NCI-H345 treated with DMSO at 0.1 percent for 48 hours (cell line): ENCODE results near the gene VWA5B1.

ENCODE experiments used
- DNase-seq: peaks from one replicate; lab custom pipeline; 2025; ENCODE audit not compliant: unreplicated experiment; lab: John Stamatoyannopoulos, UW

The VWA5B1 gene

DNA sequence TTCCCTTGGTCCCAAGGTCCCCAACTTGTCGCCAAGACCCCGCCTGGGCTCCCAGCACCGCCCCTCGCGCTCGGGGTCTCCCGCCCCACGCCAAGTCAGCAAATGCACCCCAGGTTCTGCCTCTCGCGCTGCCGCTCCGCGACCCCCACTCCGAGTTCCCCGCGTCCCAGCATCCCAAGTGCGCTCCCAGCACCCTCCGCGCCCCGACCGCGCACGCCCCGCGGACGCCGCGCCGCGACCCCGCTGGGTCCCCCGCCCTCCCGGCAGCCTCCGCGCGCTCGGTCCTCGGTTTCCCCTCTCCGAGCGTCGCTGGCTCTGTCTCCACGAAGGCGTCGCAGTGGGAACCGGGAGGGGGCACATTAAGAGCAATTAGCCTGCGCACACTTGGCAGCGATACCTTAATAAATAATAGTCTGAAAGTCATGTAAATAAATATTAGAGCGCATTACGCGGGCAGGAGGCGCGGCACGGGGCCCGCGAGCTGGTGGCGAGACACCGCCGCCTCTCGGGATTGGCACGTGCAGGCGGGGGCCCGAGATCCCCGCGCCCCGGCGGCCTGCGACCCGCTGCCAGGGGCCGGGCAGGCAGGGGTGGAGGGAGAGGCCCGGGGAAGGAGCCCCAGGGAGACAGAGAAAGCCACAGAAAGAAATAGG is 75.9 kb downstream of the VWA5B1 start:
- no peak for DNase-seq

DNA sequence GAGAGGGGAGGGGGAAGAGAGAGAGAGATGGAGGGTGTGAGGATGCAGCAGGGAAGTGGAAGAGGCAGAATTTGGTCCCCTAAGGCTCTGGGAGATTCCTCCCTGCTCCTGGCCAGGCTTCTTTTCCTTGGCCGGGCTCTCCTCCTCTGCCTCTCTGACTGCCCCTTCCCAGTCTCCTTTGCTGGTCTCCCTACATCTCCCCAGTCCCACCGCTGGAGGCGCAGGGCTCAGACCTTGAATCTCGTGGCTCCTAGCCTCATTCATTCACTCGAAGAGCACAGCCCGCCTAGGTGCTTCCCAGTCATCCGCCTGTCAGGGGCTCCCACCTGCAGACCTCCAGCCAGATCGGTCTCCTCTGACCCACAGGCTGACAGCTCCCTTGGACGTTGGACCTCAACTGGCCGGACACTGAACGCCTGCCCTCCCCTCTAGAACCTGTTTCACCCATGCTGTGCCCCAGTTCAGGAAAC is 76.5 kb downstream of the VWA5B1 start:
- DNase-seq: no peak

DNA sequence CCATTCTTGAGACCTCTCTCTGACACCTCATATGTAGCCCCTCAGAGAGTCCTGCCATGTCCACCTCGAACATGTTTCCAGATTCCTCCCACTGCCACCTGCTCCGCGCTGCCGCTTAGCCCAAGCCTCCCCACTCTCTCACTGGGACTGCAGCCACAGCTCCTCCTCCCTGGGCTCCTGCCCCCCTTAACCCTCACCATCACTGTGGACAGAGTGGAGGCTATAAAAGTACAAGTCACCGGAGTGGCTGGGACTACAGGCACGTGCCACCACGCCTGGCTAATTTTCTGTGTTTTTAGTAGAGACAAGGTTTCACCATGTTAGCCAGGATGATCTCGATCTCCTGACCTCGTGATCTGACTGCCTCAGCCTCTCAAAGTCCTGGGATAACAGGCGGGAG is 77.0 kb downstream of the VWA5B1 start:
- no peak for DNase-seq

DNA sequence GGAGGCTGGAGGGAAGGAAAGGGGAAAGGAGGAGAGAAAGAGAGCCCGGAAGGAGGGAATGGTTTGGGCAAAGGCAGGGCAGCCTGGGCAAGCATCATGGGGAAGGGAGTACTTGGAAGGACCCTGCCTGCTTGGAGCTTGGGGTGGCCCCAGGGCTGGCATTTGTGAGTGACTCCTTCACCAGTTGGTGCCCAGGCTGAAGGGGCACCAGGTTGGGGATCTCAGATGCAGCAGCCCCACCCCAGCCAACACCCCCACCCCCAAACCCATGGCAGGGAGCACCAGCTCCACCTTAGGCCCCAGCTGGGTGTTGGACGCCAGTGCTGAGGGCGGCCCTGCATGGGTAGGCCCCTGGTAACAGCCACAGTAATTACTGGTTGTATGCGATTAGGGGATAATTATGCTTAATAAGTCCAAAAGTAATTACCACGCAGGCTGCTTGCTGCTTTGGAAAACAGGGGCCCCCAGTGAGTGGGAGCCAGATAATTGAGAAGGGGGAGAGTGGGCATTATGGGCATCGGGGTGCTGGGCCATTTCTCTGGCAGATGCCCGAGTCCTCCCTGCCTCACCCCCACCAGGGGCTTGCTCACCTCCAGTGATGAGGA is 78.3 kb downstream of the VWA5B1 start:
- no peak for DNase-seq

DNA sequence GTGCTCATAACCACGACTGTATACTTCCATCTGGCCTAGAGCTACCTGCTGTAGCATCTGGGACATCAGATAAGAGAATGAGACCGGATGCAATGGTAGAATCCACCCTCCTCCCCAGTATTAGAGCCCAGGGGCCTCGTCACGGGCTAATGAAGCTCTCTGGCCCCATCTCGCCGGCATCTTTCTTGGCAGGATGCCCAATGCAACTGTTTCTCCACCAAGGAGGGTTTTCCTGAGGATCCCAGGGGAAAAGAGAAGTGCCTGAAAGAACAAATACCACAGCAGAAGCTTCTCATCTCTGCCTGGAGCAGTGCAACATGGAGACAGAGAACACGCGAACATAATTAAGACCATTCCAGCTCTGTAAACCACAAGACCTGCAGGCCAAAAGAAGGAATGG is 80.0 kb downstream of the VWA5B1 start:
- no peak for DNase-seq

DNA sequence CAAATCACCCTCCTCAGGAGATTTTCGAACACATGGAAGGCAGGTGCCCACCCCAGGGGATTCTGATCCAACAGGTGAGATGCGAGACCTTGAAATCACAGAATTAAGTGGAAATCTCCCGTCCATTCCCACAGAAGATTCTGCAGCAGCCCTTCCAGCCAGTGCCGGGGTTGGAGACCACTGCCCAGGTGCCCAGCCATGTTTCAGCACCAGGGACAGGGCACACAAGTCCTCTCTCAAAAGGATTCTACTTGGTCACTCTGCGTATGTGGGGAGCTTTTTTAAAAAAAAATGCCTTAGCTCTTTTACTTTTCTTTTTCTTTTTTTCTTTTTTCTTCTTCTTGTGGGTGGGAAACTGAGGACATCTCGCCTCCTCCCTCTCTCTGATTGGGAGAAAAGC is 80.7 kb downstream of the VWA5B1 start:
- DNase-seq: no peak

DNA sequence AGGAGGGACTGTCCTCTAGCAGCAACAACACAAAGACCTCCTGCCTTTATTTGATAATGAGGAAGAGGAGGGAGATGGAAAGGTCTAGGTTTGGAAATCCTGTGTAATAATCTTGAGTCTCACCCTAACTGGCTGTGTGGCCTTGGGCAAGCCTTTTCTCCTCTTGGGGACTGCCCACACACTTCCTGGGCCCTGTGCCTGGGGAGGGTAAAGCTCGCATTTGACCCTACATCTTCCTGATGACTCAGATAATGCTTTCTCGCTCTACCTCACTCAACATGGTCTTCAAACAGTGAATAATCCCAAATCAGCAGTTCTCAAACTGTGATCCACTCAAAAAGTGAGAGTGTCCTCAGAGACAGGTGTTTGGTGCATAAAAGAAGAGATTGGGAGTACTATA is 81.2 kb downstream of the VWA5B1 start:
- no peak for DNase-seq

DNA sequence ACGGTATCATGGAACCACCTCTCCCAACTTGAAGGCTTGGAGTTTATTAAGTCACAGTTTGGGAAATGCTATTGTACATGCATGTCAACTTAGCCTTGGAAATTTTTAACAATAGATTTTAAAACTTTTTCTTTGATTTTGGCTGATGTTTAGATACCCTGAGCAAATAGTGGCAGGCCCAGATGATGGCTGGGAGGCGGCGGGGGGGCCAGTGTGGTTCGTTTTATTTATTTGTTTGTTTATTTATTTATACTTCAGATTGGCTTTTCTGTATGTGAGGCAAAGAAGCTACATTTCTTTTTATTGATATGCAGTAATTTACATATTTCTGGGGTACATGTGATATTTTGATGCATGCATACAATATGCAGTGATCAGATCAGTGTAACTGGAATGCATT is 82.0 kb downstream of the VWA5B1 start:
- no peak for DNase-seq

DNA sequence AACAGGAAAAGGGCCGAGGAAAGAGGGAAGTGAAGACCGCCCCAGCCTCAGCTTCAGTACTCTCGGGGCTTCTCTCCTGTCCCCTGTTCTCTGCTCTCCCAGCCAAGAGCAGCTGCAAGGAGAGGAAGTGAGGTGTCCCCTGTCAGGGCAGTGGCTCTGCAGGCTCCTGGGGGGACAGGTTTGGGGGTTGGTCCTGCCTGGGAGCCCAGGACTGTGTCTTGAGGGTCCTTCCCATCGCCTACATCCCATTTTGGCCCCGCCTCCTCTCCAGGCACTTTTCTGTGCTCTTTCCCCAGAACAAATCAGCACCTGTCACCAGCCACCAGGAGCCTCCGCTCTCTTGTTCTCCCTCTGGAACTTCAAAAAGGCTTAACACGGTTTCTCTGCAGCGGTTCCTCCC is 82.6 kb downstream of the VWA5B1 start:
- DNase-seq: no peak

DNA sequence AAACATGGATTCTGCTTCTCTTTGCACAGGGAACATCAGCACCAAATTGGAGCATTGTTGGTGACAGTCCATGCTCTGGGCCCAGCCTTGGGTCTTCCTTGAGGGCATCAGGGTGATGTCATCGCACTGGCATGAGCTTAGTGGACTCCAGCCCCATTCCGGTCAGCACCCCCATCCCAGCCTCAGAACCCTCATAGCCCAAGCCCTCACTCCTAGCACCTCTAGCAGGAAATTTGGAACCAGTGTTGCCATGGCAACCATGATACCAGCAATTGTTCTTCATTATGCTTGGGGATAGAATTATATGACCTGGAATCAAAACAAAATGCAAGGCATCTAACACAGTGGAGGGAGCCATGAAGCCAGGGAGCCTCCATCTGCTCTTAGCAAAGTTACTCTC is 83.1 kb downstream of the VWA5B1 start:
- no peak for DNase-seq

DNA sequence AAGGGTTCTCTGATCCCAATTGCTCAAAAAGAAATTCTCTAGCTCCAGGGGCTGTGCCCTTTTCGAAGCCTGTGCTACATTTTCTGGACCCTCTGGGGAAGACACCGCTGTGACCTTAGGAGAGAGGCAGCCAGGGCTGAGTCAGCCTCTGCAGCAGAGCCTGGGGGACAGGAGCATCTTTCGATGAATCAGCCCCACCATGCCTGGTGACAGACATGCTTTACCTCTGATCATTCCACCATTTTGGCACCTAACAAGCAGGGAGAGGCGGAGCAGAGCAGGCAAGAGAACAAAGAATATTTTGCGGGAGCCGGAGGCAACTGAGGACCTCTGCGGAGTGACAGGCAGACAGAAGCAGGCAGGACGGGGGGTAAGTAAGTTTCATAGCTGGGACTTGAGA is 84.9 kb downstream of the VWA5B1 start:
- no peak for DNase-seq

DNA sequence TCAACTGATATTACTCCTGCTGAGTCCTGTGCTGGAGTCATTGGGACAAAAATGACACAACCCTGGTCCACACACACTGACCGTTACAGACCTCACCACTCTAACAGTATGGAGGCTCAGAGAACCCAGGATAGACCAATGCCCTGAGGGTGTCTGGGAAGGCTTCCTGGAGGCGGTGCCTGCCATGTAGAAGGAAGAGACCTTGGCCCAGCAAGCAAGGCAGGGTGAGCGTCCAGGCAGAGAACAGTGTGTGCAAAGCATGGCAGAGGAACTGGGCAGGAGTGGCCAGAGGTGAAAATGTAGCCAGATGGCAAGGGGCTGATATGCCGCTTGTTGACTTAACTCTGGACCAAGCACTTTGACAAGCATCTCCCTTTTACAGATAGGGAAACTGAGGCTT is 85.5 kb downstream of the VWA5B1 start:
- DNase-seq: no peak

DNA sequence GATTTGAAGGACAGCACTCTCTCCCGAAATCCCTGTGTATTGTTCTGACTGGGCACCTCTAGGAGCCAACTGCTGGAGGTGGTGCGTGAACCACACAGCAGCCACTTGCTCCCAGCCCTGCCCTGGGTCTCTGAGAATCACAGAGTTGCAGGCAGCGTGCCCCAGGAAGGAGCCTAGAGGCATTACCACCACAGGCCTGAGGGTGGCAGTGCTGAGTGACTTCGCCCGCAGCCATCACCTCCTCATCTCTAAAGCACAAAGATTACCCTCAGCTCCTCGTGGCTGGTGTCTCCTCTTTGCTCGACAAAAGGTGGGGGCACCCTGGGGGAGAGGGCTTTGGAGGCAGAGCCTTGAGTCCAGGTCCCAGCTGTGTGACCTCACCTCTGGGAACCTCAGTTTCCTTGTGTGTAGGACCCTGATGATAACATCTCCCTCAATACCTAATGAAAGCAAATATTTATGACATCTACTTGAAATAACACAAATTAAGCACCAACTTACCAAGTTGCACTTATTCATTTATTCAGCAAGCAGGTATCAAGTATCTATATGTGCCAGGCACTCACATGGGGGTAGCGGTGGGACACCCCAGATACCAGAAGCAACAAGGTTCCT is 86.3 kb downstream of the VWA5B1 start:
- DNase-seq: no peak

DNA sequence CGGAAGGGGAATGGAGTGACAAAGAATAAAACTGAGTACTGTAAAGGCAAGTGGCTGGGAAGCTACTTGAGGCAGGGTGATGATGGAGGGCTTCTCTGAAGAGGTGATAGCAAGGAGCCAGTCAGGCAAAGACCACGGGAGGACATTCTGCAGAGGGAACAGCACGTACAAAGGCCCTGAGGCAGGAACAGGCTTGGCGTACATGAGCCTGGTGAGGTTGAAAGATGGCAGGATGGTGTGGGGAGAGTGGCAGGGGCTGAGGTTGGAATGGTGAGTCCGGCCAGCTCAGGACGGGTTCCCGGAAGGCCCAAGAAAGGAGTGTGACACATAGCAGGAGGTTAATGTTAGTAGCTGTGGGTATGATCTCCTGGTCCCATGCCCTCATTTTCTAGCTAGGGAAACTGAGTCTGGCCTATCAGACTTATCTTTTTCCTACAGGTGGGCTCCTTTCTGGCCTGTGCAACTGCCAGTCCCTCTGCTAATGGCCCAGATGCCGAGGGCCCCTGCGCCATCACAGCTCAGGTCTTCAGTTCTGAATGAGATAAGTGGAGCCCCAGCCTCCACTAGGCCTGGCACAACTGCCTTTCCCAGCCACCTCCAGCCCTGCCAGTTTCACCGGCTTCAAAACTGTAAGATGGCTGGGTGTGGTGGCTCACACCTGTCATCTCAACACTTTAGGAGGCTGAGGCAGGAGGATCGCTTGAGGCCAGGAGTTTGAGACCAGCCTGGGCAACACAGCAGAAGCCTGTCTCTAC is 87.0 kb downstream of the VWA5B1 start:
- DNase-seq: no peak

DNA sequence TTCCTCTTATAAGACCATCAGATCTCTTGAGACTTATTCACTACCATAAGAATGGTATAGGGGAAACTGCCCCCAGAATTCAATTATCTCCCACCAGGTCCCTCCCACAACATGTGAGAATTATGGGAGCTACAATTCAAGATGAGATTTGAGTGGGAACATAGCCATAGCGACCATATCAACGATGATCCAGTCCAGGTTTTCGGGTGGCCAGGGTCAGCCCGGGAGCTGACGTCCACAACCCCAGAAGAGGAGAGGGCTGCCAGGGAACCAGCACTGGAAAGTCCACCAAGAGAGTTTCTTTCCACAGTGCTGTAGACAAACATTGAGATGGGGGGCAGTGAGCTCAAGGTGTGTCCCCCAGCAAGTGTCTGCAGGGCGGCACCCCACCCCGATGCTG is 88.4 kb downstream of the VWA5B1 start:
- no peak for DNase-seq

DNA sequence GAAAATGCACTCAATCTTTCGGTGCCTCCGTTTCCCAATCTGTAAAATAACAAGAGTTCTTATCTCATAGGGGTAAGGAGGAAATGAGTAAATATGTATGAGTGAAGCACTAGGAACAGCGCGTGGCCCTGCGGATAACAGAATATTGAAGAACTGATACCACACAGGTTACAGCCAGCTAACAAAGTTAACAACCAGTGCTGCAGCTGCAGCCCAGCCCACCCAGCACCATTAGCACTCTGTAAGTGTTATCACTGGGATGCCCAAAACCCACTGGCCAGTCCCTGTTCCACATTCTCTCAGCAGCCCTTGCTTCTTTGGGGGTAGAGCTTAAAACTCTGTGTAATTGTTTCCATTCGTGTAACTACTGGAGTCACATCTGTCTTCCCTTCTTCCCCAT is 89.5 kb downstream of the VWA5B1 start:
- DNase-seq: no peak

DNA sequence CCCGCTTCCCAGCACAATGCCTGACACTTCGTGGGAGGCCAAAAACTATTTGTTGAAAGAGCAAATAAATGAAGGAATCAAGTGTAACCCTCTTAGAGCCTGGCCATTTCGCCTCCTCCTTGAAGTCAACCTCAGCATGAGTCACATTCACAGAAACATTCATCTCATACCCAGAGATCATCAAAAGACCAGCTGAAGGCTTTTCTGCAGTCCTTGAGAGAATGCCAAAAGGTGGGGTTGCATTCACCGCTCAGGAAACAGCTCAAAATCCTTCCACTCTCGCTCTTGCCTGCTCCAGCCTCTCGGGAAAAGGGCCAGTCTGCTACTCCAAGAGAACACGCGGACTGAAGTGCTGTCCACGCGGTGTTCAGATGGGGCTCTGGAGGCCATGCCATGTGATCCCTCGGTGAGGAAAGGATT is 90.0 kb downstream of the VWA5B1 start:
- no peak for DNase-seq

DNA sequence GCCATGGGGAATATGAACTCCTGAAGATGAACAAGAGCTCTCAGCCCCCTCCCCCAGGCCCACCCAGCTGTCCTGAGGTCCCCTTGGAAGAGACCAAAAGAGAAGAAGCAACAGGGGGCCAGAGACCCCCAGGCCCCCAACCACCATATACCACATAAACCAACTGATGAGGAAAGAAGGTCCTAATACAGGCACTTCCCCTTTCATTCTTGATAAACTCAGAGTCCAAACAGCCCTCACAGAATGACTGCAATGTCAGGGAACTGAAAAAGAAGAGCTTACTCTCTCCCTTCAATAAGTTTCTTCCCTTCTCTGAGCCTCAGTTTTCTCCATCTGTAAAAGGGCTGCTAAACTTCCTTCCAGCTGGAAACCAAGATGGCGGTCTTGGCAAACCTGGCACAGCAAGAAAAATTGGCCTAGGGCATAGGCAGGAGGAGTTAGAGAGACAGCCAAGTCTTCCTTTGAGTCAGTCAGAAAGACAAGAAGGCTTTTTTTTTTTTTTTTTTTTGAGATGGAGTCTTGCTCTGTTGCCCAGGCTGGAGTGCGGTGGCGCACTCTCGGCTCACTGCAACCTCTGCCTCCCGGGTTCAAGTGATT is 90.5 kb downstream of the VWA5B1 start:
- DNase-seq: no peak

DNA sequence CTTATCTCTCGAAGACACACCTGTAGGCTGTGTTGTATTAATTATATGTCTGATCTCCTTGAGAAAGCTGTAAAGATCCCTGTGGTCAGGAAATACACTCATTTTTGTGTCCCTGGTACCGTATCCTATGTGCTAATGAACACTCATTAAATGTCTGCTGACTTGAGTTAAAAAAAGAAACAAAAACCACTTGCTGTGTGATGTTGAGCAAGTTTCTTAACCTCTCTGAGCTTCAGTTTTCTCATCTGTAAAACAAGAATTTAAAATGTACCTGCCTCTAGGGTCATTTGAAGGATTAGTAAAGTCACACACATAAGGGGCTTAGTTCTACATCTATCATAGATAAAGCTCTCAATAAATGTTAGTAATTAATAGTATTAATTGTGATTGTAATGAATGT is 91.3 kb downstream of the VWA5B1 start:
- no peak for DNase-seq

DNA sequence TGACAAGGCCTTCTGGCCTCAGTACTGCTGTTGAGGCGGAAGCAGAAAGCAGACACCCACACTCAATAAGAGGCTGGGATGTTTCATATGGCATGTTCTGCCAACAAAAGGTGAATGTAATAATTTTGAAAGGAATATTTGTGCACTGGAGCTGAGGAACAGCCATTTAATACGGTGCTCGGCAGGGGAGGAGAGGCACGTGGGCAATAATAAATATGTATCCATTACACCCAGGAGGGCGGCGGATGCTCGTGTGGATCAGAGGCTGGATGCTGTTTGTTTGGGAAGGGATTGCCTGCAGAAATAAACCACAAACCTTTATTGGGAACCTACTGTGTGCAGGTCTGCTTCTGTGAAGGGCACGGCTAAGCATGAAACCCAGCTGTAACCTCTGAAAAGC is 92.0 kb downstream of the VWA5B1 start:
- no peak for DNase-seq

DNA sequence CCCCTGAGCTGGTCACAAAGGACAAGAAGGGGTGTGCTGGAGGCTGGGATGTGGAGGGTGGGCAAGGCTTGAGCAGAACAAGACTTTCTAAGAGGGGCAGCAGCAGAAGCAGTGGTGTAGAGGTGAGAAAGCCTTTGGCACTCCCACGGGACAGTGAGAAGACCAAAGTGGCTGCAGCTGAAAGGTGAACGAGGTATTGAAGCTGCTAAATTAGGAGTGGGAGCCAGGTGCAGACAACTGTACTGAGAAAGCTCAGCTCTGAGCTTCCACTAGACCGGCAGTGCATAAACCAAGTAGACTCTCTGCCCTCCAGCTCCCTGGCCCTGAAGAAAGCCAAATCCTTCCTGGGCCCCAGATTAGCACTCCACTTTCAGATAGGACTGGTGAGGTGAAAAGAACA is 93.0 kb downstream of the VWA5B1 start:
- no peak for DNase-seq

DNA sequence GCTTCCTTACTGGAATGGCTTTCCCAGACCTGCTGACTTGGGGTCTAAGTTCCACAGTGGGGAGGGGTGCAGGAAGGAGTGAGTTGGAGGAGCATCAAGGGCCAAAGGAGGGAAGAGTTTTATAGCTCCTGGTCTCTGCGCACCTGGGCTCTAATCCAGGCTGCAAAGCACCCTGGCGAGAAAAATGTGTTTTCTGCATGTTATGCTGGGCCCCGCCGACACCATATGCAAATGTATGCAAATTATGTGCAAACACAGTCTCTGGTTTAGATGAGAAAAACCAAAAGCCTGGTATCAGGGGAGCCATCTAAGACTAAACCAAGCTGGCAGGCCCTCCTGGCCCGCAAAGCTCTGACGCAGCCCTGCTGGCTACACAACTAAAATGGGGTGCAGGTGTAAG is 95.0 kb downstream of the VWA5B1 start:
- no peak for DNase-seq
